Stimulated activated CD4-positive, alpha-beta T cell treated with anti-CD3 and anti-CD28 coated beads, Interleukin-4, amount 100 ng/mL, for 48 hours (primary cell): ENCODE measurements around the gene MEIOSIN.

Source experiments
- DNase-seq, 2 donors: peaks; one replicate each; pipeline ENCODE4 v3.0.0-alpha.2; 2020; ENCODE audit warnings: low read depth in 2 of 2

MEIOSIN gene

GRCh38 chr19:45779231-45780145, 46.2 kb downstream of the MEIOSIN start:
- peak; percentile 89 to 99 for DNase-seq

GRCh38 chr19:45780146-45780447, 46.9 kb downstream of the MEIOSIN start:
- no peak for DNase-seq

- no peak for DNase-seq
These were observed 47.4 kb downstream of the MEIOSIN start for GRCh38 chr19:45780448-45781213.

- DNase-seq: no peak
These were observed 48.2 kb downstream of the MEIOSIN start for GRCh38 chr19:45781214-45782161.

- DNase-seq: no peak
These were observed 49.0 kb downstream of the MEIOSIN start, which contains the start of gene DMPK for GRCh38 chr19:45782162-45782691. TSS of gene DMPK (minus strand) at chr19:45782490. CDS start at chr19:45782352, 138 bp downstream.

GRCh38 chr19:45782820-45783785, 49.9 kb downstream of the MEIOSIN start:
- DNase-seq: no peak

GRCh38 chr19:45784096-45784495, 50.9 kb downstream of the MEIOSIN start:
- no peak for DNase-seq

GRCh38 chr19:45785097-45785496, 51.9 kb downstream of the MEIOSIN start:
- no peak for DNase-seq

GRCh38 chr19:45785781-45786532, 52.7 kb downstream of the MEIOSIN start:
- no peak for DNase-seq

GRCh38 chr19:45786533-45786894, 53.3 kb downstream of the MEIOSIN start:
- DNase-seq: no peak

- no peak for DNase-seq
These were observed 56.0 kb downstream of the MEIOSIN start for GRCh38 chr19:45789035-45789786.

GRCh38 chr19:45790942-45791341, 57.7 kb downstream of the MEIOSIN start:
- DNase-seq: no peak

- DNase-seq: no peak
These were observed 58.7 kb downstream of the MEIOSIN start for GRCh38 chr19:45791744-45792469.

- peak; percentile 100 for DNase-seq
These were observed 59.4 kb downstream of the MEIOSIN start, which contains the start of gene DMWD for GRCh38 chr19:45792470-45793177. TSS of gene DMWD (minus strand) at chr19:45792845. CDS start at chr19:45792756, 89 bp downstream.

- DNase-seq: no peak
These were observed 59.9 kb downstream of the MEIOSIN start for GRCh38 chr19:45793178-45793564.

GRCh38 chr19:45793876-45794275, 60.6 kb downstream of the MEIOSIN start:
- DNase-seq: no peak

- no peak for DNase-seq
These were observed 61.4 kb downstream of the MEIOSIN start for GRCh38 chr19:45794627-45795026.
